ENCODE measurements around the gene FLNB. TPM values are rescaled to one million over a fixed set of nuclear protein-coding genes. Genes with fewer than 3 reads are reported as not detected.
"Not testable (repeated sequence)": the region's sequence is repeated elsewhere in the genome, so short reads cannot be mapped to it uniquely, and the experiment has no call there.

The FLNB gene
- total RNA-seq, 1 donor from 2014 or later: 40.4 TPM

GRCh38 chr3:58198804-58199203 lies 190.6 kb downstream of the FLNB start:
- Mint-ChIP-seq H3K27me3 (ENCODE audit: low read depth) (no peaks in the 10 kb centered on the region), H3K36me3 (ENCODE audit: low read depth) (no peaks in the 10 kb centered on the region), H3K4me1 (peaks cover 11% of the 10 kb centered on the region)

GRCh38 chr3:58200121-58200709 lies 192.0 kb downstream of the FLNB start:
- Mint-ChIP-seq H3K9me3 (no peaks in the 10 kb centered on the region), H3K27ac (ENCODE audit: unreplicated experiment) (no peak overlapping the region), H3K27me3 (ENCODE audit: low read depth) (no peaks in the 10 kb centered on the region), H3K4me1 (peaks cover 11% of the 10 kb centered on the region), H3K36me3 (ENCODE audit: low read depth) (no peaks in the 10 kb centered on the region), H3K4me3 (no peak overlapping the region)
- DNase-seq (ENCODE audit: low read depth, low spot score): no peak
- no peak for TF ChIP-seq CTCF (conservative IDR thresholded peaks at IDR 0.05)

More at GRCh38 chr3:58198804-58199203, 190.6 kb downstream of the FLNB start:
- DNase-seq (ENCODE audit: low read depth, low spot score): no peak
- Mint-ChIP-seq H3K4me3 (no peak overlapping the region), H3K27ac (ENCODE audit: unreplicated experiment) (no peak overlapping the region), H3K9me3 (no peaks in the 10 kb centered on the region)
- TF ChIP-seq CTCF (conservative IDR thresholded peaks at IDR 0.05): no peak

DNA sequence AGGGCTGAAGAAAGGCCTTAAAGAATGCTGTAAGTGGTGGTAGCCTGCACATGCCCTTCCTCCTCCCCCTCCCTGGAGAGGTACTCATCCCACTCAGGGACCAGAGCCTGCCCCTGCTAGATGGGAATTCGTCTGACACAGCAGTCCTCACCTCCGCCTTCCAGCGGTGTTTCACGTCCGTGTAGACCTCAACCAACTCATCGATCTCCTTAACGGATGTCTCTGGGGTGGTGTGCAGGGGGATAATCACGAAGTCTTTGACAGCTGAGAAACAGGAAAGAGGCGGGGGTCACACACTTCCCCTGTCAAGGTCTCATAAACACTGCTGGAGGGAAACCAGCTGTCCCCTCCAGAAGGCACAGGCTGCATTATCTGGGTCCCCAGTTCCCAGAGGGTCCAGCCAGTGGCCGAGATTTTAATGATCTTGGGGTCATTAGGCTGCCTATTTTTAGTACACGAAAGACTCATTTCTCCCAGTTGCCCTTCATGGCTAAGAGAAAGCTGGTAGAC lies 192.7 kb downstream of the FLNB start:
- DNase-seq (ENCODE audit: low read depth, low spot score): no peak

DNA sequence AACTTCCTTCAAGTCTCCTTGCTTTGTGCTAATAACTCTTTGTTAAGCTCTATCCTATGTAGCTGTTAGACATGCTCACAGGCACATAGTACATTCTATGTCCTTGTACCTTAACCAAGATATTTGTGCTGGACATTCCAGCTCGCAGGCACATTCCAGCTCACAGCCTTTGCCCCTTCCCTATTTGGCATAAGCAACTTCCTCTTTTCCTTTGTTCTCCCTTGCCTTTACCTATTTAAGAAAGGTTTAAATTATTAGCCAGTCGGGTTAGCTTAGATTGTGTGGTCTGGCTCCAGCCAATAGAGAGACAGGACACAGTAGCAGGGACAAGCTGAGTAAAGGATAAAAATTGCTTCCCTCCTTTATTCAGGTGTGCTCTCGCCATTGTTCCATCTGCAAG lies 193.2 kb downstream of the FLNB start:
- peaks cover 11% of the 10 kb centered on the region for H3K4me1 Mint-ChIP-seq
- H3K27ac Mint-ChIP-seq (ENCODE audit: unreplicated experiment); DNase-seq (ENCODE audit: low read depth, low spot score); H3K4me3 Mint-ChIP-seq; H3K36me3 Mint-ChIP-seq (ENCODE audit: low read depth); H3K27me3 Mint-ChIP-seq (ENCODE audit: low read depth); H3K9me3 Mint-ChIP-seq: not testable (repeated sequence)

More for the DNA sequence above, 192.7 kb downstream of the FLNB start:
- H3K27ac Mint-ChIP-seq (ENCODE audit: unreplicated experiment): no peak overlapping the region
- H3K4me3 Mint-ChIP-seq: no peak overlapping the region
- TF ChIP-seq CTCF (conservative IDR thresholded peaks at IDR 0.05): no peak
- no peaks in the 10 kb centered on the region for H3K9me3 Mint-ChIP-seq
- no peaks in the 10 kb centered on the region for H3K27me3 Mint-ChIP-seq (ENCODE audit: low read depth)
- no peaks in the 10 kb centered on the region for H3K36me3 Mint-ChIP-seq (ENCODE audit: low read depth)
- peaks cover 11% of the 10 kb centered on the region for H3K4me1 Mint-ChIP-seq

GRCh38 chr3:58202917-58203360 lies 194.7 kb downstream of the FLNB start:
- peaks cover 3% of the 10 kb centered on the region for H3K27me3 Mint-ChIP-seq (ENCODE audit: low read depth)
- no peak for DNase-seq (ENCODE audit: low read depth, low spot score)
- no peaks in the 10 kb centered on the region for H3K36me3 Mint-ChIP-seq (ENCODE audit: low read depth)
- peak overlapping the region; percentile 70 for H3K27ac Mint-ChIP-seq (ENCODE audit: unreplicated experiment)
- H3K4me3 Mint-ChIP-seq: no peak overlapping the region
- no peaks in the 10 kb centered on the region for H3K9me3 Mint-ChIP-seq
- TF ChIP-seq CTCF (conservative IDR thresholded peaks at IDR 0.05): no peak
- H3K4me1 Mint-ChIP-seq: peaks cover 11% of the 10 kb centered on the region

DNA sequence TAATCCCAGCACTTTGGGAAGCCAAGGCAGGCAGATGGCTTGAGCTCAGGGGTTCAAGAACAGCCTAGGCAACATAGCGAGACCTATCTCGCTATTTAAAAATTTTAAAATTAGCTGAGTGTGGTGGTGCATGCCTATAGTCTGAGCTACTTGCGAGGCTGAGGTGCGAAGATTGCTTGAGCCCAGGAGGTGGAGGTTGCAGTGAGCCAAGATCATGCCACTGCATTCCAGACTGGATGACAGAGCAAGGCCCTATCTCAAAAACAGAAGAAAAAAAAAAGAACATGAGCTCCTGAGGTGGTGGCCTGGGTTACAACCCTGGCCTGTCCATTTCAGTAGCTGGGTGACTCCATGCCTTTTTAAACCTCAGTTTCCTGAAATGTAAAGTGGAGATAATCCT lies 195.3 kb downstream of the FLNB start:
- peaks cover 3% of the 10 kb centered on the region for H3K27me3 Mint-ChIP-seq (ENCODE audit: low read depth)
- DNase-seq (ENCODE audit: low read depth, low spot score): no peak
- no peaks in the 10 kb centered on the region for H3K36me3 Mint-ChIP-seq (ENCODE audit: low read depth)
- no peak for TF ChIP-seq CTCF (conservative IDR thresholded peaks at IDR 0.05)
- H3K27ac Mint-ChIP-seq (ENCODE audit: unreplicated experiment): no peak overlapping the region
- H3K9me3 Mint-ChIP-seq: no peaks in the 10 kb centered on the region
- no peak overlapping the region for H3K4me3 Mint-ChIP-seq
- peaks cover 11% of the 10 kb centered on the region for H3K4me1 Mint-ChIP-seq

All from neural crest cell (in vitro differentiated cells).